ENCODE results near the gene NTHL1.

GRCh38 chr16:2053897-2054296 is 6.3 kb upstream of the NTHL1 start:
- TF ChIP-seq CTCF (IDR thresholded peaks at IDR 0.05; ENCODE audit: insufficient read depth, low read depth, low read length), result no peak
- no peak for TF ChIP-seq EZH2 (IDR thresholded peaks at IDR 0.05; ENCODE audit: insufficient read depth, low read length)

Measured in astrocyte (in vitro differentiated cells and primary cell).